ENCODE measurements around the gene EIF4G3. TPM values are rescaled to one million over a fixed set of nuclear protein-coding genes. Genes with fewer than 3 reads are reported as not detected.

Gene EIF4G3
- total RNA-seq, 1 experiment from 2014 or later = 55.4 TPM

- no peak for DNase-seq
- no TSS peak for BruUV-seq (replicated peaks)
- H3K9me3 Mint-ChIP-seq (ENCODE audit: unreplicated experiment) = no peaks in the 10 kb centered on the region
- no peak for TF ChIP-seq CTCF (IDR thresholded peaks at IDR 0.05; ENCODE audit: insufficient read depth in 1 of 2, low read depth in 1 of 2, low read length in 1 of 2, severe bottlenecking in 1 of 2, unreplicated experiment in 1 of 2)
- ChIA-PET POLR2A (no interaction called here), CTCF (no interaction called here)
- Histone ChIP-seq H3K4me3 (ENCODE audit: low read depth, low read length) (no peak overlapping the region), H3K9me3 (no peaks in the 10 kb centered on the region), H3K4me1 (no peaks in the 10 kb centered on the region), H3K36me3 (ENCODE audit: control insufficient read depth, insufficient read depth, low read length) (no peaks in the 10 kb centered on the region), H3K27me3 (replicated peaks; ENCODE audit: control insufficient read depth, insufficient read depth, low read length) (no peaks in the 10 kb centered on the region)
- no peaks in the 10 kb centered on the region for H3K27me3 Mint-ChIP-seq (ENCODE audit: insufficient read depth, unreplicated experiment)
- H3K4me3 Mint-ChIP-seq (ENCODE audit: unreplicated experiment) = no peak overlapping the region
- intact Hi-C loops (cut with micrococcal nuclease; ENCODE audit: unreplicated experiment) = no loop called here
- no peaks in the 10 kb centered on the region for H3K4me1 Mint-ChIP-seq (ENCODE audit: low read depth, unreplicated experiment)
- no peaks in the 10 kb centered on the region for H3K36me3 Mint-ChIP-seq (ENCODE audit: insufficient read depth, unreplicated experiment)
- H3K27ac Mint-ChIP-seq (ENCODE audit: unreplicated experiment) = no peak overlapping the region
These were observed 24.1 kb upstream of the EIF4G3 start for GRCh38 chr1:21200767-21201166.

GRCh38 chr1:21198929-21199328 lies 22.2 kb upstream of the EIF4G3 start:
- Mint-ChIP-seq H3K4me1 (ENCODE audit: low read depth, unreplicated experiment) (no peaks in the 10 kb centered on the region), H3K27me3 (ENCODE audit: insufficient read depth, unreplicated experiment) (no peaks in the 10 kb centered on the region), H3K9me3 (ENCODE audit: unreplicated experiment) (no peaks in the 10 kb centered on the region), H3K36me3 (ENCODE audit: insufficient read depth, unreplicated experiment) (no peaks in the 10 kb centered on the region), H3K4me3 (ENCODE audit: unreplicated experiment) (no peak overlapping the region), H3K27ac (ENCODE audit: unreplicated experiment) (no peak overlapping the region)
- CTCF ChIA-PET = no interaction called here
- no TSS peak for BruUV-seq (replicated peaks)
- H3K4me3 ChIP-seq (ENCODE audit: low read depth, low read length) = no peak overlapping the region
- intact Hi-C loops (cut with micrococcal nuclease; ENCODE audit: unreplicated experiment) = no loop called here
- POLR2A ChIA-PET = no interaction called here
- no peaks in the 10 kb centered on the region for H3K4me1 ChIP-seq
- H3K9me3 ChIP-seq = no peaks in the 10 kb centered on the region
- no peaks in the 10 kb centered on the region for H3K36me3 ChIP-seq (ENCODE audit: control insufficient read depth, insufficient read depth, low read length)
- no peak for DNase-seq
- no peaks in the 10 kb centered on the region for H3K27me3 ChIP-seq (replicated peaks; ENCODE audit: control insufficient read depth, insufficient read depth, low read length)
- no peak for TF ChIP-seq CTCF (IDR thresholded peaks at IDR 0.05; ENCODE audit: insufficient read depth in 1 of 2, low read depth in 1 of 2, low read length in 1 of 2, severe bottlenecking in 1 of 2, unreplicated experiment in 1 of 2)

GRCh38 chr1:21192871-21193270 lies 16.2 kb upstream of the EIF4G3 start:
- Mint-ChIP-seq H3K27me3 (ENCODE audit: insufficient read depth, unreplicated experiment) (no peaks in the 10 kb centered on the region), H3K9me3 (ENCODE audit: unreplicated experiment) (no peaks in the 10 kb centered on the region), H3K27ac (ENCODE audit: unreplicated experiment) (no peak overlapping the region), H3K4me3 (ENCODE audit: unreplicated experiment) (no peak overlapping the region), H3K4me1 (ENCODE audit: low read depth, unreplicated experiment) (no peaks in the 10 kb centered on the region), H3K36me3 (ENCODE audit: insufficient read depth, unreplicated experiment) (no peaks in the 10 kb centered on the region)
- DNase-seq = no peak
- POLR2A ChIA-PET = interaction anchor here (0.5 kb wide), 1 partner anchor 18 kb away, joined by 3 read pairs; no protein-coding TSS in a partner anchor
- no TSS peak for BruUV-seq (replicated peaks)
- TF ChIP-seq CTCF (IDR thresholded peaks at IDR 0.05; ENCODE audit: insufficient read depth in 1 of 2, low read depth in 1 of 2, low read length in 1 of 2, severe bottlenecking in 1 of 2, unreplicated experiment in 1 of 2) = no peak
- intact Hi-C loops (cut with micrococcal nuclease; ENCODE audit: unreplicated experiment) = no loop called here
- CTCF ChIA-PET = interaction anchor here (0.5 to 1.1 kb wide), 2 partner anchors 75 to 496 kb away, joined by 6 to 8 read pairs; no protein-coding TSS in a partner anchor
- Histone ChIP-seq H3K27me3 (replicated peaks; ENCODE audit: control insufficient read depth, insufficient read depth, low read length) (no peaks in the 10 kb centered on the region), H3K4me1 (no peaks in the 10 kb centered on the region), H3K4me3 (ENCODE audit: low read depth, low read length) (no peak overlapping the region), H3K36me3 (ENCODE audit: control insufficient read depth, insufficient read depth, low read length) (no peaks in the 10 kb centered on the region), H3K9me3 (no peaks in the 10 kb centered on the region)
